IPS-11a (cell line): Measurements from ENCODE around the gene TBX1.

ENCODE experiments used
- H3K4me3 ChIP-seq: one replicate; pipeline ENCODE4 v1.5.1; 2013; ENCODE audit warnings: low read depth, low read length, control low read depth

The TBX1 gene

GRCh38 chr22:19737846-19738663 is 22.5 kb upstream of the TBX1 start:
- H3K4me3 ChIP-seq: no peak overlapping the region

GRCh38 chr22:19738664-19739447 is 21.7 kb upstream of the TBX1 start:
- no peak overlapping the region for H3K4me3 ChIP-seq

- H3K4me3 ChIP-seq: no peak overlapping the region
Observed at GRCh38 chr22:19739448-19739895, 21.1 kb upstream of the TBX1 start.

- H3K4me3 ChIP-seq: no peak overlapping the region
Observed at GRCh38 chr22:19739911-19740449, 20.6 kb upstream of the TBX1 start.

GRCh38 chr22:19740586-19740985 is 20.0 kb upstream of the TBX1 start:
- H3K4me3 ChIP-seq: no peak overlapping the region

- no peak overlapping the region for H3K4me3 ChIP-seq
Observed at GRCh38 chr22:19741053-19741452, 19.5 kb upstream of the TBX1 start.

- no peak overlapping the region for H3K4me3 ChIP-seq
Observed at GRCh38 chr22:19742160-19743066, 18.2 kb upstream of the TBX1 start.

GRCh38 chr22:19743081-19743480 is 17.5 kb upstream of the TBX1 start:
- H3K4me3 ChIP-seq: no peak overlapping the region

- no peak overlapping the region for H3K4me3 ChIP-seq
Observed at GRCh38 chr22:19743651-19744050, 16.9 kb upstream of the TBX1 start.

GRCh38 chr22:19744350-19745006 is 16.1 kb upstream of the TBX1 start:
- no peak overlapping the region for H3K4me3 ChIP-seq

- no peak overlapping the region for H3K4me3 ChIP-seq
Observed at GRCh38 chr22:19745155-19746101, 15.2 kb upstream of the TBX1 start.

GRCh38 chr22:19746726-19747125 is 13.9 kb upstream of the TBX1 start:
- H3K4me3 ChIP-seq: no peak overlapping the region

- H3K4me3 ChIP-seq: no peak overlapping the region
Observed at GRCh38 chr22:19747551-19747950, 13.0 kb upstream of the TBX1 start.

GRCh38 chr22:19748139-19748538 is 12.4 kb upstream of the TBX1 start:
- H3K4me3 ChIP-seq: no peak overlapping the region

GRCh38 chr22:19748991-19749664 is 11.4 kb upstream of the TBX1 start:
- no peak overlapping the region for H3K4me3 ChIP-seq

GRCh38 chr22:19749876-19750275 is 10.7 kb upstream of the TBX1 start:
- no peak overlapping the region for H3K4me3 ChIP-seq

- no peak overlapping the region for H3K4me3 ChIP-seq
Observed at GRCh38 chr22:19750507-19751490, 9.8 kb upstream of the TBX1 start.
